RPMI8226 (cell line): Measurements from ENCODE around the gene ADGRD1.

Source experiments
- DNase-seq: peaks from one replicate; pipeline ENCODE4 v3.0.0-alpha.2; 2015

Gene ADGRD1

GRCh38 chr12:131076791-131077747, 123.4 kb downstream of the ADGRD1 start:
- DNase-seq = no peak

GRCh38 chr12:131077931-131078391, 124.3 kb downstream of the ADGRD1 start:
- no peak for DNase-seq

GRCh38 chr12:131082290-131083194, 128.8 kb downstream of the ADGRD1 start:
- DNase-seq = no peak

- DNase-seq = no peak
These were observed 130.8 kb downstream of the ADGRD1 start for GRCh38 chr12:131084341-131085011.

- DNase-seq = no peak
These were observed 131.6 kb downstream of the ADGRD1 start for GRCh38 chr12:131085125-131085815.

- DNase-seq = no peak
These were observed 132.3 kb downstream of the ADGRD1 start for GRCh38 chr12:131085816-131086591.

GRCh38 chr12:131087302-131087818, 133.7 kb downstream of the ADGRD1 start:
- no peak for DNase-seq

GRCh38 chr12:131087991-131088700, 134.4 kb downstream of the ADGRD1 start:
- DNase-seq = no peak

GRCh38 chr12:131088701-131089530, 135.2 kb downstream of the ADGRD1 start:
- DNase-seq = no peak

GRCh38 chr12:131089531-131090273, 136.0 kb downstream of the ADGRD1 start:
- no peak for DNase-seq

GRCh38 chr12:131090274-131091210, 136.8 kb downstream of the ADGRD1 start:
- DNase-seq = no peak

GRCh38 chr12:131091413-131091975, 137.8 kb downstream of the ADGRD1 start:
- no peak for DNase-seq

GRCh38 chr12:131091976-131092691, 138.4 kb downstream of the ADGRD1 start:
- no peak for DNase-seq

- DNase-seq = peak; percentile 85
These were observed 139.3 kb downstream of the ADGRD1 start for GRCh38 chr12:131092901-131093603.

GRCh38 chr12:131093604-131093955, 139.9 kb downstream of the ADGRD1 start:
- DNase-seq = no peak
